GM12892 (cell line): ENCODE data around the gene TOR3A.

Experiments
- DNase-seq: peaks from one replicate; pipeline ENCODE4 v3.0.0; 2011; ENCODE audit not compliant: insufficient read length
- FAIRE-seq: peaks from 2 replicates; lab custom pipeline; 2011; peaks lifted over from hg19 to GRCh38; lab: Jason Lieb, UNC
- POLR2A ChIP-seq: IDR thresholded peaks from 2 replicates; pipeline ENCODE4 v1.6.1; 2011; ENCODE audit warnings: low read depth, low read length, control low read depth
- POLR2AphosphoS5 ChIP-seq: IDR thresholded peaks from 2 replicates; pipeline ENCODE4 v1.6.1; 2011; ENCODE audit warnings: low read depth, low read length, control low read depth
- TAF1 ChIP-seq: IDR thresholded peaks from 2 replicates; pipeline ENCODE4 v1.6.1; 2011; ENCODE audit warnings: low read depth, mild to moderate bottlenecking, control low read depth, low read length, borderline replicate concordance

Gene TOR3A

GRCh38 chr1:179080866-179081686, 794 bp upstream of the TOR3A start:
- TF ChIP-seq POLR2AphosphoS5 (no peak), POLR2A (no peak; the same call in 1 of the 2 replicates), TAF1 (no peak)
- FAIRE-seq, result peak; percentile 17
- DNase-seq, result no peak

GRCh38 chr1:179082333-179082998, 596 bp downstream of the TOR3A start:
- TF ChIP-seq POLR2A (no peak), POLR2AphosphoS5 (no peak), TAF1 (no peak)
- peak; percentile 5 for FAIRE-seq

GRCh38 chr1:179082999-179083335, 1.1 kb downstream of the TOR3A start:
- DNase-seq, result no peak
- no peak for FAIRE-seq
- TF ChIP-seq POLR2A, result 0 out of 2 replicates have a peak, but pooled peaks have one; percentile 17
- 0 out of 2 replicates have a peak, but pooled peaks have one; percentile 6 for TF ChIP-seq POLR2AphosphoS5
- no peak for TF ChIP-seq TAF1

More at GRCh38 chr1:179082333-179082998, 596 bp downstream of the TOR3A start:
- peak; percentile 29 for DNase-seq

GRCh38 chr1:179083533-179083932, 1.7 kb downstream of the TOR3A start:
- FAIRE-seq (no peak), DNase-seq (no peak)
- peak; percentile 40; the same call in 1 of the 2 replicates for TF ChIP-seq POLR2A
- TF ChIP-seq POLR2AphosphoS5, result no peak; the same call in 1 of the 2 replicates
- no peak for TF ChIP-seq TAF1

GRCh38 chr1:179087665-179088064, 5.8 kb downstream of the TOR3A start:
- no peak for TF ChIP-seq TAF1
- TF ChIP-seq POLR2A, result no peak
- TF ChIP-seq POLR2AphosphoS5, result no peak
- DNase-seq (no peak), FAIRE-seq (no peak)

GRCh38 chr1:179089827-179090482, 8.1 kb downstream of the TOR3A start:
- no peak for FAIRE-seq
- TF ChIP-seq POLR2AphosphoS5 (no peak), TAF1 (no peak), POLR2A (no peak)
- no peak for DNase-seq

GRCh38 chr1:179090522-179090921, 8.7 kb downstream of the TOR3A start:
- no peak for TF ChIP-seq POLR2A
- FAIRE-seq, result no peak

GRCh38 chr1:179090923-179091322, 9.1 kb downstream of the TOR3A start:
- no peak for FAIRE-seq
- peak; percentile 15; the same call in 1 of the 2 replicates for TF ChIP-seq POLR2A
- TF ChIP-seq POLR2AphosphoS5, result no peak
- no peak for DNase-seq

More at GRCh38 chr1:179090522-179090921, 8.7 kb downstream of the TOR3A start:
- DNase-seq, result no peak

GRCh38 chr1:179091691-179092165, 9.9 kb downstream of the TOR3A start:
- TF ChIP-seq POLR2AphosphoS5 (no peak), POLR2A (no peak), TAF1 (no peak)
- DNase-seq, result no peak
- no peak for FAIRE-seq

- DNase-seq (no peak), FAIRE-seq (no peak)
- TF ChIP-seq POLR2A, result no peak
- TF ChIP-seq TAF1, result no peak
- TF ChIP-seq POLR2AphosphoS5, result no peak
Measured at GRCh38 chr1:179092896-179093461, 11.1 kb downstream of the TOR3A start.

GRCh38 chr1:179094818-179095217, 12.9 kb downstream of the TOR3A start:
- FAIRE-seq (no peak), DNase-seq (no peak)
- TF ChIP-seq TAF1 (no peak), POLR2A (no peak), POLR2AphosphoS5 (no peak)
